Activated T-cell treated with anti-CD3 and anti-CD28 coated beads, Interleukin-2, amount 50 U/mL, for 4 hours (primary cell): ENCODE measurements around the gene PSMD2. TPM values are rescaled to one million over a fixed set of nuclear protein-coding genes. Genes with fewer than 3 reads are reported as not detected.
"Not testable (repeated sequence)": the region's sequence is repeated elsewhere in the genome, so short reads cannot be mapped to it uniquely, and the experiment has no call there.

Experiments used
- ATAC-seq, 2 donors: fragments of 200-7000 bp; cut with Tn5 transposase; one replicate each; pipeline ENCODE4 v1.10.0; 2021
- DNase-seq: peaks from one replicate; pipeline ENCODE4 v3.0.0-alpha.2; 2020
- H3K27me3 Mint-ChIP-seq: one replicate; pipeline ENCODE4 v1.8.0; 2021; ENCODE audit warnings: low read depth, mixed read lengths
- H3K36me3 Mint-ChIP-seq: one replicate; pipeline ENCODE4 v1.8.0; 2022; ENCODE audit warnings: mixed read lengths; ENCODE audit not compliant: insufficient read depth
- H3K4me1 Mint-ChIP-seq: one replicate; pipeline ENCODE4 v1.8.0; 2021; ENCODE audit warnings: low read depth, mixed read lengths
- H3K4me3 Mint-ChIP-seq: one replicate; pipeline ENCODE4 v1.8.0; 2021; ENCODE audit warnings: mild to moderate bottlenecking, moderate library complexity, mixed read lengths
- H3K9me3 Mint-ChIP-seq: one replicate; pipeline ENCODE4 v1.8.0; 2021; ENCODE audit warnings: mixed read lengths
- total RNA-seq, 3 donors: library from RNA; stranded (reverse); gene quantifications; one replicate each; pipeline ENCODE4 v1.2.1, GENCODE V29; 2021

The PSMD2 gene
- total RNA-seq, 3 donors from 2014 or later, result 497 to 520 (median 498) TPM

DNA sequence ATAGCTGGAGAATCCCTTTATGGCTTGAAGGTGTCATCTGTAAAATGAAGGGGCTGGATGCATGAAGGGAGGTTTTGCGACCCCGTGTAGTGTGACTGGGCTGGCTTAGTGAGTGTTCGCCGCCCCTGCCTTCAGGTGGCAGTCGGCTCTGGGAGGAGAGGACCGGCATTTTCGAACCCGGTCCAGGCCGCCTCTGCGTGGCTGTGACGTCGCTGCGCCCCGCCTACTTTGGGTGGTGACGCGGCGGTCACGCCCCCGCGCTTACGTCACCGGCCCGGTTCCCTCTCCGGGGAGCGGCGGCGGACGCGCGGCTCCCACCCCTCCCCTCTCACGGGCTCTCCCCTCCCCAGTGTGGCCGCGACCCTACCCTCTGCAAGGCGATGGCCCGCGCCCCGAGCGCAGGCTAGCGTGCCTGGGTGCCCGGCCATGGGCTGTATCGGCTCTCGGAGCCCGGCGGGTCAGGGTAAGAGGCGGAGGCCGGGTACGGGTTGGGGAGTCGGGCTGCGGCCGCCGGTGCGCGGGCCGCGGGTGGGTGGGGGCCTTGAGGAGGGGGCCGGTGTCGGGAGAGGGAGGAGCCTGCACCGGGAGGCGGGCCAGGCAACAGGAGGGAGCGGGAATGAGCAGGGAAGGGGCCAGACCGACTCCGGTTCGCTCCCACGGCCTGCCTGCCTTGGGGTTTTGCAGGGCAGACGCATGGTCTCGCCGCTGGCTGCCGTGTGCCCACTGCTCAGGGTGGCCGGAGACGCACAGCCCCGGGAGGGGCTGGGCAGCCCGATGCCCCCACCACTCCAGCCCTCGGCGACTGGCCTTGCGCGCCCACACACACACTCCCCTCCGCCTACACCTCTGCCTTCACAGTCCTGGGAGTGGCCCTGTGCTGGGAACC lies 36.9 kb downstream of the PSMD2 start:
- Mint-ChIP-seq H3K4me1 (peaks cover 57% of the 10 kb centered on the region), H3K36me3 (peaks cover 39% of the 10 kb centered on the region), H3K9me3 (no peaks in the 10 kb centered on the region), H3K4me3 (peak overlapping the region; percentile 89), H3K27me3 (no peaks in the 10 kb centered on the region)
- DNase-seq, result peak; percentile 90
- peak; percentile 59 for ATAC-seq

DNA sequence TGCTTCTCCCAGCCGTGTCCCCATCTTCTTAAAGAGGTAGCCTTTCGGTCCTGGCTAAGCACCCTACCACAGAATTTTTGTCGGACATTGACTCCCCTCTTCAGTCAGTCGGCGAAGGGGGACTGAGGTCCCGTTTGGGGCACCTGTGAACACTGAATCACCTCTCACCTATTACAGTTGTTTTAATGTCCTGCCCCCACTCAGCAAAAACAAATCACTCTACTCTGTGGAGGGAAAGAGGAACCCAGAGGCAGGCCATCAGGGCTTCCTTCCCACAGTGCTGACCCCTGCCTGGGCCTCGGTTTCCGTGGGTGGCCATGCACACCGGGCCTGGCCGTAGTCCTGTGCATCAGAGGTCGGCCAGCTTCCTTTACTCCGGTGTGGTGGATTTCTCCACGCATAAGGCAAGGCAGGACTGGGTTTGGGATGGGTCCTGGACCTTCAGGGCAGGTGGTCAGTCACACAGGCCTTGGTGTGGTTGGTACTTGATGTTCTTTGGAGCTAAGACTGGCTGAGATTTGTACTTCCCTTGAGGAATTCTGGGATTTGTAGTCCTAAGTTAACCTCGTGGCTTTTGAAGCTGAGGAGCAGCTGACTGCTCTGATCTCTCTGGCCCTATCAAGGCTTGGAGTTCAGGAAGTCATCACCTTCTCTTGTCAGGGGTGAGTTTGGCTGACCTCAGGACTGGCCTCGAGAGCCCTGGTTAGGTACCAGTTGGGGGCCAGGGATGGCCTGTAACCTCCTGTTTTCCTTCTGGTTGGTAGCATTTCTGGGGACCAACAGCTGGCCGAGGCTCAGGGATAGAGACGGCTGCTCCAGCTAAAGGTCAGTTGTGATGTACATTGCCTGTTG lies 37.7 kb downstream of the PSMD2 start:
- DNase-seq, result no peak
- H3K4me1 Mint-ChIP-seq, result peaks cover 57% of the 10 kb centered on the region
- H3K27me3 Mint-ChIP-seq, result no peaks in the 10 kb centered on the region
- no peaks in the 10 kb centered on the region for H3K9me3 Mint-ChIP-seq
- peaks cover 35% of the 10 kb centered on the region for H3K36me3 Mint-ChIP-seq
- ATAC-seq, result peak in 1 of 2 donors; percentile 2
- H3K4me3 Mint-ChIP-seq, result peak overlapping the region; percentile 89

DNA sequence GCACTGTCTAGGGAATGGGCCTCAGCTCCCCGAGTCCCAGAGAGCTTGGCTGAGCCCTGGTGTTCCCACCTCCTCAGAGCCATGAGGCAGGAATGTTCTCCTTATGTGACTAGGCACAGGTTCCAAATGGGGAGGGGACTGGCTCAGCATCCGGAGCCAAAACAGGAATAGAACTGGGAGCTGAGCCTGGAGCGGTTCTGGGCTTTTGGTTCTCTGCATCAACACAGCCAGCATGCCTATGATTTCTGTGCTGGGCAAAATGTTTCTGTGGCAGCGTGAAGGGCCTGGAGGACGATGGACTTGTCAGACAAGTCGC lies 38.3 kb downstream of the PSMD2 start, which contains the start of gene FAM131A:
Gene FAM131A, plus strand, starts transcription at position 202 of the 316 bp plus-strand sequence. Its CDS starts 31 bp downstream, at position 233.
- DNase-seq (no peak), ATAC-seq (no peak)
- peak within 1 kb of the TSS; percentile 89 for H3K4me3 Mint-ChIP-seq
- peaks cover 31% of the 10 kb centered on the region for H3K36me3 Mint-ChIP-seq
- H3K4me1 Mint-ChIP-seq, result peaks cover 56% of the 10 kb centered on the region
- H3K27me3 Mint-ChIP-seq, result no peaks in the 10 kb centered on the region
- no peaks in the 10 kb centered on the region for H3K9me3 Mint-ChIP-seq

DNA sequence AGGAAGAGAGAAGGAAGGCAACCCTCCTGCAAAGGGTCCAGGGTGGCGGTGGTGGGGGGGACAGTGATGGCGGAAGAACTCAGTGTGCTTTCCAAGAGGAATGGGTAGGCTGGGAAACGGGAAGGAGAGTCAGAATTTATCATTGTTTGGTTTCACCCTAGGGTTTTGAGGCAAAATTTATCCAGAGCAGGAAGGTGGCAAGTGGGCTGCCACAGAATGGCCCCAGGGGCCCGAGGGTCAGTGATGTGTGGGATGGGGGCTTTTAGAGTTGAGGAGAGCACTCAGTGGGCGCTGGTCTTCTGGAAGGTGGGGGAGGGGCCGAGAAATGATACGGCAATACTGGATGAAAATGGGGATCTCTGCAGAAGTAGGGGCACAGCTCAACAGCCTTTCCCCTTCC lies 38.9 kb downstream of the PSMD2 start:
- peaks cover 25% of the 10 kb centered on the region for H3K36me3 Mint-ChIP-seq
- no peaks in the 10 kb centered on the region for H3K9me3 Mint-ChIP-seq
- H3K27me3 Mint-ChIP-seq, result no peaks in the 10 kb centered on the region
- no peak for DNase-seq
- H3K4me3 Mint-ChIP-seq, result peak overlapping the region; percentile 49
- peaks cover 50% of the 10 kb centered on the region for H3K4me1 Mint-ChIP-seq
- no peak for ATAC-seq

DNA sequence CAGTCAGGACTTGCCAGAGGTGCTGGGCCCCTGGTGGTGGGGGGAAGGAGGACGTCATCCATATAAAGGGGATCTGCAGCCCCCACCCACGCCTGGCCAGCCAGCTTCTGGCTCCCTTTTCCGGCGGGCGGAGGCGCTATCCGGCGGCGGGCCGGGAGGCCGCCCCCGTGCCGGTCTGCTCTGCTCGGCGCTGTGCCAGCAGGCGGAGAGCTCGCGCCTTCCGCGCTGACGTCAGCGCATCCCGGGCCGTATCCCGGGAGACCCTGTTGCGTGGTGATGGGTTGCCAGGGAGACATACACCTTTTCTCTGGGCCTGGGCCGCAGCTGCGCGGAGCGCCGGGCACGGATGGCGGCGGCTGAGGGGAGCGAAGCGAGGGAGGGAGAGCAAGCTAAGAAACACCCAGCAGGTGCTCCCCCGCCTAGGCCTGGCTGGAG lies 39.5 kb downstream of the PSMD2 start:
- Mint-ChIP-seq H3K9me3 (no peaks in the 10 kb centered on the region), H3K4me1 (peaks cover 44% of the 10 kb centered on the region), H3K4me3 (no peak overlapping the region)

GRCh38 chr3:184339001-184339400 lies 40.0 kb downstream of the PSMD2 start:
- no peak for ATAC-seq
- H3K4me1 Mint-ChIP-seq, result peaks cover 40% of the 10 kb centered on the region
- no peaks in the 10 kb centered on the region for H3K27me3 Mint-ChIP-seq
- no peak overlapping the region for H3K4me3 Mint-ChIP-seq
- no peak for DNase-seq
- no peaks in the 10 kb centered on the region for H3K9me3 Mint-ChIP-seq
- H3K36me3 Mint-ChIP-seq, result peaks cover 15% of the 10 kb centered on the region

More for the DNA sequence above, 39.5 kb downstream of the PSMD2 start:
- DNase-seq (no peak), ATAC-seq (no peak)
- Mint-ChIP-seq H3K36me3 (peaks cover 19% of the 10 kb centered on the region), H3K27me3 (no peaks in the 10 kb centered on the region)

DNA sequence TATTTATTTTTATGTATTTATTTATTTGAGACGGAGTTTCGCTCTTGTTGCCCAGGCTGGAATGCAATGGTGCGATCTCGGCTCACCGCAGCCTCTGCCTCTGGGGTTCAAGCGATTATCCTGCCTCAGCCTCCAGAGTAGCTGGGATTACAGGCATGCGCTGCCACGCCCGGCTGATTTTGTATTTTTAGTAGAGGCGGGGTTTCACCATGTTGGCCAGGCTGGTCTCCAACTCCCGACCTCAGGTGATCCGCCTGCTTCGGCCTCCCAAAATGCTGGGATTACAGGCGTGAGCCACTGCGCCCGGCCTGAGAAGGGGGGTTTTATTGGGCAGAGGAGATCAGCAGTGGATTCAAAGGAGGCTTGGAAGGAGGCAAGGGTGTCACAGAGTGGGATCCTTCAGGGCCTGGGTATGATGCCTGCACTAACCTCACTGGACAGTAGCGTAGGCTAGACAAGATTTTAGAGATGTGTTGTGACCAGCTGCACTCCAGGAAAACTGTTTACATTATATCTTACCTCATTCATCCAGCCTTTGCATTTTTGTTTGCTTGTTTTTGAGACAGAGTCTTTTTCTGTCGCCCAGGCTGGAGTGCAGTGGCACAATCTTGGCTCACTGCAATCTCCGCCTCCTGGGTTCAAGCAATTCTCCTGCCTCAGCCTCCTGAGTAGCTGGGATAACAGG lies 40.6 kb downstream of the PSMD2 start:
- not testable (repeated sequence) for H3K36me3 Mint-ChIP-seq, DNase-seq, ATAC-seq, H3K27me3 Mint-ChIP-seq, H3K9me3 Mint-ChIP-seq, H3K4me3 Mint-ChIP-seq
- H3K4me1 Mint-ChIP-seq, result peaks cover 34% of the 10 kb centered on the region

DNA sequence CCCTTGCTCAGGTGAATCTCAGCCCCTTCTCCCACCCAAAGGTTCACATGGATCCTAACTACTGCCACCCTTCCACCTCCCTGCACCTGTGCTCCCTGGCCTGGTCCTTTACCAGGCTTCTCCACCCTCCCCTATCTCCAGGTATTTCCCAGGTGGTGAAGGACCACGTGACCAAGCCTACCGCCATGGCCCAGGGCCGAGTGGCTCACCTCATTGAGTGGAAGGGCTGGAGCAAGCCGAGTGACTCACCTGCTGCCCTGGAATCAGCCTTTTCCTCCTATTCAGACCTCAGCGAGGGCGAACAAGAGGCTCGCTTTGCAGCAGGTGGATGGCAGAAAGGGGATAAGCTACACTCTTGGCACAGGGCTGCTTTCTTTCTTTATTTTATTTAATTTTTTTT lies 42.9 kb downstream of the PSMD2 start:
- H3K4me3 Mint-ChIP-seq, result no peak overlapping the region
- DNase-seq, result no peak
- no peaks in the 10 kb centered on the region for H3K27me3 Mint-ChIP-seq
- peaks cover 19% of the 10 kb centered on the region for H3K4me1 Mint-ChIP-seq
- H3K36me3 Mint-ChIP-seq, result peaks cover 10% of the 10 kb centered on the region
- H3K9me3 Mint-ChIP-seq, result no peaks in the 10 kb centered on the region
- ATAC-seq, result no peak

- Mint-ChIP-seq H3K4me3 (no peak overlapping the region), H3K9me3 (no peaks in the 10 kb centered on the region), H3K27me3 (no peaks in the 10 kb centered on the region), H3K36me3 (peaks cover 10% of the 10 kb centered on the region), H3K4me1 (peaks cover 5% of the 10 kb centered on the region)
- ATAC-seq, result no peak
- DNase-seq, result no peak
Measured at GRCh38 chr3:184343200-184343876, 44.3 kb downstream of the PSMD2 start.

GRCh38 chr3:184344579-184345316 lies 45.7 kb downstream of the PSMD2 start:
- Mint-ChIP-seq H3K4me3 (no peak overlapping the region), H3K9me3 (no peaks in the 10 kb centered on the region), H3K27me3 (no peaks in the 10 kb centered on the region), H3K4me1 (peaks cover 3% of the 10 kb centered on the region), H3K36me3 (peaks cover 10% of the 10 kb centered on the region)
- no peak for ATAC-seq
- no peak for DNase-seq

DNA sequence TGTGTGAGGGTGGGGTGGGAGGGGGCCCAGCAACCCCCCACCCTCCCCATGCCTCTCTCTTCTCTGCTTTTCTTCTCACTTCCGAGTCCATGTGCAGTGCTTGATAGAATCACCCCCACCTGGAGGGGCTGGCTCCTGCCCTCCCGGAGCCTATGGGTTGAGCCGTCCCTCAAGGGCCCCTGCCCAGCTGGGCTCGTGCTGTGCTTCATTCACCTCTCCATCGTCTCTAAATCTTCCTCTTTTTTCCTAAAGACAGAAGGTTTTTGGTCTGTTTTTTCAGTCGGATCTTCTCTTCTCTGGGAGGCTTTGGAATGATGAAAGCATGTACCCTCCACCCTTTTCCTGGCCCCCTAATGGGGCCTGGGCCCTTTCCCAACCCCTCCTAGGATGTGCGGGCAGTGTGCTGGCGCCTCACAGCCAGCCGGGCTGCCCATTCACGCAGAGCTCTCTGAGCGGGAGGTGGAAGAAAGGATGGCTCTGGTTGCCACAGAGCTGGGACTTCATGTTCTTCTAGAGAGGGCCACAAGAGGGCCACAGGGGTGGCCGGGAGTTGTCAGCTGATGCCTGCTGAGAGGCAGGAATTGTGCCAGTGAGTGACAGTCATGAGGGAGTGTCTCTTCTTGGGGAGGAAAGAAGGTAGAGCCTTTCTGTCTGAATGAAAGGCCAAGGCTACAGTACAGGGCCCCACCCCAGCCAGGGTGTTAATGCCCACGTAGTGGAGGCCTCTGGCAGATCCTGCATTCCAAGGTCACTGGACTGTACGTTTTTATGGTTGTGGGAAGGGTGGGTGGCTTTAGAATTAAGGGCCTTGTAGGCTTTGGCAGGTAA lies 46.5 kb downstream of the PSMD2 start:
- Mint-ChIP-seq H3K4me1 (peaks cover 3% of the 10 kb centered on the region), H3K9me3 (no peaks in the 10 kb centered on the region), H3K36me3 (peaks cover 9% of the 10 kb centered on the region), H3K4me3 (no peak overlapping the region), H3K27me3 (no peaks in the 10 kb centered on the region)
- ATAC-seq (peak; percentile 58 to 64), DNase-seq (no peak)

DNA sequence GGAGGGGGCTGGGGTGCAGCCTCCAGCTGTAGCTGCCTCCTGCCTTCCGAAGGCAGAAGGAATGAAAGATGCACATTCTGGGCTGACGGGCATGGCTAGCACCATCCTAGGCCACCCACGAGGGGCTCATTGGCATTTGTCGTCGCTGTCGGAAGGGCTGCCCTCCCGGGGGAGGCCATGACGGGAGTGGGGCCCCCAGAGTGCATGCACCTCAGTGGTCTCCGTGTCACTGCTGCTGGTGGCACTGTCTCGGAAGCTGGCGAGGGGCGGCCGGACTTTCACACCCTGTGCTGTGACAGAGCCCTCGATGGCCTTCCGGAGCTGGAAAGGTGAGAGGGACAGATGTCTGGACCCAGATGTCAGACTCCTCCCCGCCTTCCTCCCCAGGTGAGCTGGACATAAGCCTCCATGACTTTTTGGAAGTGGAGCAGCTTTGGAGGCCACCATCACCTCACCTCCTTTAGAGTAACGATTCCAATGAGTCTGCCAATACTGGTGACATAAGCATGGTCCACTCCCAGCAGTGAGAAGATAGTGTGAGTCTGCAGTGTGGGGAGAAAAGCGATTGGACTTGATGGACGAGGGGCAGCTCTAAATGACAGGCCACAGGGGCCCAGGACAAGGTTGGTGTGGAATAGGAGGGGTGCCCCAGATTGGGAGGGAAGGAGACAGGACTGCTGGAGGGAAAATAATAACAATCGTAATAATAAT lies 47.6 kb downstream of the PSMD2 start:
- no peak overlapping the region for H3K4me3 Mint-ChIP-seq
- ATAC-seq, result no peak
- no peaks in the 10 kb centered on the region for H3K27me3 Mint-ChIP-seq
- no peaks in the 10 kb centered on the region for H3K4me1 Mint-ChIP-seq
- H3K36me3 Mint-ChIP-seq, result peaks cover 4% of the 10 kb centered on the region
- no peaks in the 10 kb centered on the region for H3K9me3 Mint-ChIP-seq
- no peak for DNase-seq
